ENCODE measurements around the gene CRELD2. TPM values are rescaled to one million over a fixed set of nuclear protein-coding genes. Genes with fewer than 3 reads are reported as not detected.

Gene CRELD2
- total RNA-seq, 3 donors from 2014 or later, result 62.8 to 71.2 (median 64.2) TPM

DNA sequence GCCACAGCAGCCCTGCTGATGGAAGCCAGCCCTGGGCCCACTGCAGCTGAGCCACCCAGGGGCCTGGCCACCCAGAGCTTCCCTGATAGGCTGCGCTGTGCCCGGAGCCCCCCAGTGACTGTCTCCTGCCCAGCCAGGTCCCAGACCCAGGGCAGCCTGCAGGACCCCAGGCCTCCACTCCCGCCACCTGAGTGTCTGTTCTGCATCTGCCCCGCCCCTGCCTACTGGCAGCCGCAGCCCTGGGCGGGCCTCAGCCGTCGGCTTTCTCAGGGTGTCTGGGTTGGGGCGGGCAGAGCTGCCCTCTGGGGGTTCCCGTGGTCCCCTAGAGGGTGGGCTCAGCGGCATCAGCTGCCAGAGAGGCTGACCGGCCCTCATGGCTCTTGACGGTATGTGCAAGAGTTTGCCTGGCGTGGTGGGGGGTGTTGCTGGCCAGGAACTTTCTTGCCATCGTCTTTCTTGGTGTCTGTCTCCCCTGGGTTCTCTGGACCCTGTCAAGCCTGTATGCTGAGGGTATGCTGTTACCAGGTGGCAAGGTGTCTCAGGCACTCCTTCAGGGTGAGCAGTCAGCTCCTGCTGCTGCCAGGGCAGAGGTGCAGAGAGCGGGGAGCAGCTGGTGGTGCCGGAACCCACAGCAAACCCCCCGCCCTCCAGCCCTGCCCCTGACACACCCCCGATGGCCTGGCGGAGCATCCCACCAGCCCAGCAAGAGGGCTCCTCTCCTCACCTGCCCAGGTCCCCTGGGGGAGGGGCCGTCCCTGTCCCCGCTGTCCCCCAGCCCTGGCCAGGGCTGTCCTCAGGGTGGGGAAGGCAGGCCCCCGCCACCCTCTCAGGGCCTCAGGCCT lies 29.9 kb downstream of the CRELD2 start:
- peaks cover 15% of the 10 kb centered on the region for H3K4me1 Mint-ChIP-seq (ENCODE audit: low read depth)
- no peaks in the 10 kb centered on the region for H3K36me3 Mint-ChIP-seq (ENCODE audit: insufficient read depth)
- no peak overlapping the region for H3K4me3 Mint-ChIP-seq
- no peak for ATAC-seq
- H3K27me3 Mint-ChIP-seq (ENCODE audit: low read depth), result no peaks in the 10 kb centered on the region
- DNase-seq, result no peak
- H3K9me3 Mint-ChIP-seq, result no peaks in the 10 kb centered on the region

DNA sequence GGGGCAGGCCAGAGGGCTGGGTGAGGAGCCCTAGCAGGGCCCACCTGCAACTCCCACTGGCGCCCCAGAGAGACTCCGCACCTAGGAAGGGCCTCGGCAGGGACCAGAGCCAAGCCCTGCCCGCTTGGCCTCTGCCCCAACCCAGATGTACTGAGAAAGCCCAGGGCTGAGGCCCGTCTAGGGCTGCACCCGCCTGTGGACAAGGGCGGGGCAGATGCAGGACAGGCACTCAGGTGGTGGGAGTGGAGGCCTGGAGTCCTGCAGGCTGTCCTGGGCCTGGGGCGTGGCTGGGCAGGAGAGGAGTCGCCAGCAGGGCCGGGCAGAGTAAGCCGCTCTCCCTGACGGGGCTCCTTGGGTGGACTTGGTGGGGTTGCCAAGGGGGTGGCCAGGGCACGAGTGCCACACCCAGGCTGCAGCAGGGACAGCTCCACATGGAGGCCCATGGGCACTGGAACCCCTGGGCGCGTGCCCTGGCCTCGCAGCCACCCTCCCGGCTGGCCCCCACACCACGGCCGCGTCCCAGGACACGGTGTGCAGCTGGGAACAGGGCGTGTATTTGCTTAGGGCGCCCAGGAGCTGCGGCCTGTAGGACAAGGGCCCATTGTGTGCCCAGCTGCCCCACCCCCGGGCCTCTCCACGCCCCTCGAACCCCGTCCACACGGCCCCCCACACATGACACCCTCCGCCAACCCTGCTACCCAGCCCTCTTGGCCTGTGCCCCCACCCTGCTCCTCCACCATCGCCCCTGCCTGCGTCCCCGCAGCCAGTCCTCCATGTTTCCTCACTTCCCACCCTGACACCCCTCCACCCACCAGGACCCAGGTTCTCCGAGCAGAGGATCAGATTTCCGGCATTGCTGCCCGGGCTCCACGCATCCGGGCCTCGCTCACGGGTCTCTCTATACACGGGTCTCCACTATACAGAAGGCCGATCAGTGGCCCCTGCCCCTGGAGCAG lies 30.8 kb downstream of the CRELD2 start:
- peaks cover 15% of the 10 kb centered on the region for H3K4me1 Mint-ChIP-seq (ENCODE audit: low read depth)
- H3K9me3 Mint-ChIP-seq, result no peaks in the 10 kb centered on the region
- H3K27me3 Mint-ChIP-seq (ENCODE audit: low read depth), result no peaks in the 10 kb centered on the region
- no peak for ATAC-seq
- no peak for DNase-seq
- no peak overlapping the region for H3K4me3 Mint-ChIP-seq
- no peaks in the 10 kb centered on the region for H3K36me3 Mint-ChIP-seq (ENCODE audit: insufficient read depth)

DNA sequence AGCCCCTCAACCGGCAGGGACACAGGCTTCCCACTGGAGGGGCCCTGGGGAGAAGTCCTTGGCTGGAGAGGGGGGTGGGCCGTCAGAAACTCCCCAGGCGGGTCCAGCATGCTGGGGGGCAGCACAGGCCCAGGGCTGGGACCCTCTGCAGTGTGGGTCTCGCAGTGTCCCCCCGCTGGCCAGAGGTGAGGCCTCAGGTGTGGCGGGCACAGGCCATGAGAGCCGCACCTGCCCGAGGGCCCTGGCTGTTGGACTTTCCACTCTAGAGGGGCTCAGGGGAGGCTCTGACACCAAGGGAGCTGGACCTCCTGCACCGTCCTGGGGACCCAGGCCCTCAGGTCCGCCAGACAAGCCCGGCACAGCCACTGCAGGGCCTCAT lies 31.5 kb downstream of the CRELD2 start:
- DNase-seq, result no peak
- Mint-ChIP-seq H3K27me3 (ENCODE audit: low read depth) (no peaks in the 10 kb centered on the region), H3K9me3 (no peaks in the 10 kb centered on the region), H3K4me3 (no peak overlapping the region), H3K36me3 (ENCODE audit: insufficient read depth) (no peaks in the 10 kb centered on the region), H3K4me1 (ENCODE audit: low read depth) (peaks cover 15% of the 10 kb centered on the region)
- no peak for ATAC-seq

DNA sequence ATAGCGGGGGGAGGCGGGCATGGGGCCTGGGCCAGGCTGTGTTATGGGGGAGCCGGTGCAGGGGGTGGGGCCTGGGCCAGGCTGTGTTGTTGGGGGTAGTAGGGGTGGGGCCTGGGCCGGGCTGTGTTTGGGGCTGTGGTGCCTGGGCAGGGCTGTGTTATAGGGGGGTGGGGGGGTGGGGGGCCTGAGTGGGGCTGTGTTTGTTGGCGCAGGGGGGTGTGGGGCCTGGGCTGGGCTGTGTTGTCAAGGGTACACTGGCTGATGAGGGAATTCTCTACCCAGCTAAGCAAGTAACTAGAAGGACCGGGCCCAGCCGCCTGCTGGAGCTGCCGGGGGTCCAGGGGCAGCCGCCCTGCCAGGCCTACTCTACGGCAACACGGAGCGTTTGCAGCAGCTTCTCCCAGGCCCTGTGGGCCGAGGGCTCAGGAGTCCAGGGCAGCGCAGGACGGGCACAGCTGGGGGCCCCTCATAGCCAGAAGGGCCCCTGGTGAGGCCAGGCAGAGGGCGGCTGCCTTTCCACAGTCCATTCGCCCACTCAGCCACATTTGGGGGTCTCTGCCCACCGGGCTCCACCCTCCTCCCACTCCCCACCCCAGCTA lies 32.1 kb downstream of the CRELD2 start:
- H3K36me3 Mint-ChIP-seq (ENCODE audit: insufficient read depth), result no peaks in the 10 kb centered on the region
- H3K4me3 Mint-ChIP-seq, result no peak overlapping the region
- no peaks in the 10 kb centered on the region for H3K27me3 Mint-ChIP-seq (ENCODE audit: low read depth)
- ATAC-seq, result no peak
- peaks cover 12% of the 10 kb centered on the region for H3K4me1 Mint-ChIP-seq (ENCODE audit: low read depth)
- H3K9me3 Mint-ChIP-seq, result no peaks in the 10 kb centered on the region
- no peak for DNase-seq

DNA sequence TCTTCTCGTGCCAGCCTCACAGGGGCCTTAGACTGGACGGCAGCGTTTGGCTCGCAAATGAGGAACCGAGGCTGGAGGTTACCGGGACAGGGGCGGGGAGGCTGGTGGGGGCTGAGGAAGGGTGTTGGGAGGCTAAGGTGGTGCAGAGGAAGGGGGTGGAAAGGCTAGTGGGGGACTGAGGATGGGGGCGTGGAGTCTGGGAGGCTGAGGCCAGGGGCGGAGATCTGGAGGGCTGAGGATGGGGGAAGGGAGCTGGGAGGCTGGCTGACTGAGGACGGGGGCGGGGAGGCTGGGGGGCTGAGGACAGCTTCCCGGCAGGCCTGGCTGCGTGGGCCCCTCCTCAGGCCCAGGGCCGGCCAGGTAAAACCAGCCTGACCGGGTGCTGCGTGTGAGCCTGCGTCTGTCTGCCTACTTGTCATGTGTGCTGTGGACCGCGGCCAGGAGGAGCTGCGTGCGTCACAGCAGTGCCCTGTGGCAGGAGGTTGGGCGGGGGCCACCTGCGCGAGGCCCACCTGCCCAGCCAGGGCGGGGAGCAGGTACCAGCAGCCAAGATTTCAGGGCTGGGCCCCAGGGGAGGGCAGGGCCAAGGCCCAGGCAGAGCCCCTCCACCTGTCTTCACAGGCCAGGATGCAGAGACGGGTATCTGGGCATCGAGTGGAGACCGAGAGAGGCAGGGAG lies 32.7 kb downstream of the CRELD2 start:
- peaks cover 6% of the 10 kb centered on the region for H3K4me1 Mint-ChIP-seq (ENCODE audit: low read depth)
- peak in 1 of 2 donors; percentile 75 for ATAC-seq
- no peak overlapping the region for H3K4me3 Mint-ChIP-seq
- peak; percentile 75 for DNase-seq
- no peaks in the 10 kb centered on the region for H3K9me3 Mint-ChIP-seq
- no peaks in the 10 kb centered on the region for H3K36me3 Mint-ChIP-seq (ENCODE audit: insufficient read depth)
- H3K27me3 Mint-ChIP-seq (ENCODE audit: low read depth), result no peaks in the 10 kb centered on the region

DNA sequence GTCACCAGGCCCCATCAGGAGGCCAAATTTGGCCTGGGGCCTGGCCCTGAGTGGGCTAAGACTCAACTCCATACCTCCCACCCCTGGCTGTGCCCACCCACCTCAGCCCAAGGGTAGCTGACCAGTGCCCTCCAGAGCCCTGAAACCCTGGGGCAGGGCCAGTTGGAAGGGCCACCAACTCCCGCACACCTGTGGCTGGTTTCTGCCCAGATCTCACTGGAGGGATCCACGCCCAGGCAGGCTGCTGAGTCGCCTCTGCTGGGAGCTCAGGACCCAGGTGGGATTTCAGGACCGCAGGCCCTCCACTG lies 33.2 kb downstream of the CRELD2 start:
- ATAC-seq, result no peak
- H3K4me3 Mint-ChIP-seq, result no peak overlapping the region
- no peaks in the 10 kb centered on the region for H3K27me3 Mint-ChIP-seq (ENCODE audit: low read depth)
- H3K9me3 Mint-ChIP-seq, result no peaks in the 10 kb centered on the region
- no peak for DNase-seq
- H3K36me3 Mint-ChIP-seq (ENCODE audit: insufficient read depth), result no peaks in the 10 kb centered on the region
- H3K4me1 Mint-ChIP-seq (ENCODE audit: low read depth), result peaks cover under 1% of the 10 kb centered on the region

DNA sequence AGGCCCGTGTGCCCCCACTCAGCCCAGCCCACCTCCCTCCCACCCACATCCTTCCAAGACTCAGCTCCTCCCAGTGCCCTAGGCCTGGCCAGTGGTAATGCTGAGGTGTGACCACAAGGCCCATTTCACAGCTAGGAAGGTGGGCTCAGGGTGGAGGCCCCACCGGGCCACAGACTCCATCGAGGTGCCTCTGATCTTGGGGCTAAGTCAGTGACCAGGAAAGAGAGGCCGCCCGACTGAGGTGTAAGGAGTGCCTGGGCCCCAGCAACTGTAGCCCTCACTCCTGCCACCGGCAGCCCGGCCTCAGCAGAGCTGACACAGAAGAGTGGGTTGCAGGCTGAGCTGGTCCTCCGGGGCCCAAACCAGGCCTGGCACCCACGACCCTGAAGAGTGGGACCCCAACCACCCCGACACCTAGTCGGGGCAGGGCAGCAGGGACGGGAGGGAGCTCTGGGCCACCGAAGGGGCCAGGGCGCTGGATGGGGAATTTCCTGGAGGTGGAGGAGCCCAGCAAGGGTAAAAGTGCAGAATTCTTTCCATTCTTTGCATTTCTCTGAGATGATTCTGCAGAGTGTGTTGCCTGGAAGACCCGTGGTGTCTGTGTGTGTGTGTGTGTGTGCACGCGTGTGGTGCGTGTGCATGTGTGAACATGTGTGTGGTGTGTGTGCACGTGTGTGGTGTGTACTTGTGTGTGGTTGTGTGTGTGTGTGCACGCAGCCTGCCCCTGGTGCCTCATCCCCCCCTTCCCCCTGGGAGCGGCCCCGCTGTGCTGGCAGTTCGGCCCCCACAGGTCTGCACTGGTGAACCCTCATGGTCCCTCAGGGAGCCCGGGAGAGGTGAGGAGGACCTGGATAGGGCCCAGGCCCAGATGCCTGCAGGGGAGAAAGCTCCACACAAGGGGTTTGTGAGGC lies 33.8 kb downstream of the CRELD2 start:
- no peak for ATAC-seq
- no peaks in the 10 kb centered on the region for H3K4me1 Mint-ChIP-seq (ENCODE audit: low read depth)
- no peak overlapping the region for H3K4me3 Mint-ChIP-seq
- no peaks in the 10 kb centered on the region for H3K9me3 Mint-ChIP-seq
- no peaks in the 10 kb centered on the region for H3K27me3 Mint-ChIP-seq (ENCODE audit: low read depth)
- H3K36me3 Mint-ChIP-seq (ENCODE audit: insufficient read depth), result no peaks in the 10 kb centered on the region
- DNase-seq, result no peak

DNA sequence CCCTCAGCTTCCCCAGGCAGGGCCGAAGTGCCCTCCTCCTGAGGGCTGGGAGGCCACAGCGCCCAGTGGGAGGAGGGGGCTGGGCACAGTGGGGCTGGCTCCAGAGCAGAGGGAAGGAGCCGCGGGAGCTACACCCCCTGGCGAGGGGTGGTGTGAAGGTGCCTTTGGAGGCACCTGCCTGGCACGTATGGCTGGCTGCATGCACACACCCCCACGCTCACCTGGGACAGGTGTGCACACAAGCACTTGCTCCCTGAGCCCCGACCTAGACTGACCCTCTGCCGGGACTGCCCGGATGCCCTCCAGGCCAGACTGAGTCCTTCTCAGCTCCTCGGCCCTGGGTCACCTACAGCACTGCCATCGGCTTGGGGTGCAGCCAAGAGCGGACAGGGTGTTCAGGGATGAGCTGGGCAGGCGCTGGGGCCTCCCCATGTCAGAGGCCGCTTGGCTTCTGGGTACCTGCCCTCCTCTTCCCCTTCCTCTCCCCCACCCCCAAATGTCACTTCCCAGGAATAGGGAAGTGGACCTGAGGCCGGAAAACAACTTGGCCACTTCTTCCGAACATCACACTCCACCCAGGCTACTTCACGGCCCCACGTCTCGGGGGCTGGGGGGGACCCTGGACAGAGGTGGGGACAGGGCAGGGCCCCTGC lies 34.7 kb downstream of the CRELD2 start:
- H3K4me1 Mint-ChIP-seq (ENCODE audit: low read depth), result no peaks in the 10 kb centered on the region
- ATAC-seq (no peak), DNase-seq (no peak)
- H3K9me3 Mint-ChIP-seq, result no peaks in the 10 kb centered on the region
- no peak overlapping the region for H3K4me3 Mint-ChIP-seq
- no peaks in the 10 kb centered on the region for H3K27me3 Mint-ChIP-seq (ENCODE audit: low read depth)
- H3K36me3 Mint-ChIP-seq (ENCODE audit: insufficient read depth), result no peaks in the 10 kb centered on the region

DNA sequence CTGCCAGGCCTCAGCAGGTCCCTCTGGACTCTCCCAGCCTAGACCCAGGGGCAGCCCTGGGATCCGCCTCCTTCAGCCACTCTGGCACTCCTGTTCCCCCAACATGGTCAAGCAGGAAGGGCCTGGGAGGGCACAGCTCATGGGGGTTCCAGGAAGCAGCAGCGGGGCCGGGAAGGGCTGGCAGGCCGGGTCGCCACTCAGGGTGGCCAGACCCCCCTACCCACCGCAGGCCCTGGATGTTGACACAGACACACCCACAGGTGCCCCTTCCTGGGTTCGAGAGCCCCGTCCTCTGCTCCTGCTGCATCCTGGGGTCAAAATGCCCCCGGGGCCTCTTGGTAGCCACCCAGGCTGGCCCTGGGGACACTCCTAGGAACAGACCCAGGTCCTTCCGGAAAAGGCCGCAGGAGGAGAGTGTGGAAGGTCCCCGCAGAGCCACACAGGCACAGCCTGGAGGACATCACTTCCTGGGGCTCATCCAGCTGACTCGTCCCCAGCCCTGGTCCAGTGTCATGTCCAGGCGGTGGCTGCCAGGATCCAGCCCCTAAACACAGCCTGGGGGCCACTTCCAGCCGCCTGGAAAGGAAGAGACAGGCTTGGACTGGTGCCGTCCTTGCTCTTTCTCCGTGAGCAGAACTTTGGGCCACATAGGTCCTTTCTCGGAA lies 35.4 kb downstream of the CRELD2 start:
- no peaks in the 10 kb centered on the region for H3K4me1 Mint-ChIP-seq (ENCODE audit: low read depth)
- no peaks in the 10 kb centered on the region for H3K27me3 Mint-ChIP-seq (ENCODE audit: low read depth)
- ATAC-seq, result no peak

DNA sequence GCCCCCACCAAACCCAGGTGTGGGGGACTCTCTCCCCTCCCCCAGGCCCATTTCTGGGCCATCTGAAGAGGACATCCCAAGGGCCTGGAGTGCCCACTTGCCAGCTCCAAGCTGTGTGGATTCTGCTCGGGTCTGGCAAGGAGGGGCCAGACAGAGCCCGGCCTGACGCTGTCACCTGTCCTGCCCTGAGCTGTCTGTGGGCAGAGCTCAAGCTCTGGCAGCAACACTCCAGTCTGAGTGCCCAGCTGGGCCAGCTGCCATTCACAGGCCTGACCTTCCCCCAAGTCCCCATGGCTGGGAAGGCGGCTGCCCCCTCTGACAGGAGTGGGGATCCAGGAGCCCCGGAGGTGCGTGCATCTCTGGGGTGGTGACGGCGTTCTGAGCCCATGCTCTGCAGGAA lies 35.9 kb downstream of the CRELD2 start:
- H3K4me1 Mint-ChIP-seq (ENCODE audit: low read depth), result peaks cover 4% of the 10 kb centered on the region
- H3K4me3 Mint-ChIP-seq, result no peak overlapping the region
- ATAC-seq, result no peak
- H3K36me3 Mint-ChIP-seq (ENCODE audit: insufficient read depth), result no peaks in the 10 kb centered on the region
- no peaks in the 10 kb centered on the region for H3K9me3 Mint-ChIP-seq
- H3K27me3 Mint-ChIP-seq (ENCODE audit: low read depth), result no peaks in the 10 kb centered on the region
- no peak for DNase-seq

More for the DNA sequence above, 35.4 kb downstream of the CRELD2 start:
- H3K4me3 Mint-ChIP-seq, result no peak overlapping the region
- DNase-seq, result no peak
- no peaks in the 10 kb centered on the region for H3K36me3 Mint-ChIP-seq (ENCODE audit: insufficient read depth)
- H3K9me3 Mint-ChIP-seq, result no peaks in the 10 kb centered on the region

DNA sequence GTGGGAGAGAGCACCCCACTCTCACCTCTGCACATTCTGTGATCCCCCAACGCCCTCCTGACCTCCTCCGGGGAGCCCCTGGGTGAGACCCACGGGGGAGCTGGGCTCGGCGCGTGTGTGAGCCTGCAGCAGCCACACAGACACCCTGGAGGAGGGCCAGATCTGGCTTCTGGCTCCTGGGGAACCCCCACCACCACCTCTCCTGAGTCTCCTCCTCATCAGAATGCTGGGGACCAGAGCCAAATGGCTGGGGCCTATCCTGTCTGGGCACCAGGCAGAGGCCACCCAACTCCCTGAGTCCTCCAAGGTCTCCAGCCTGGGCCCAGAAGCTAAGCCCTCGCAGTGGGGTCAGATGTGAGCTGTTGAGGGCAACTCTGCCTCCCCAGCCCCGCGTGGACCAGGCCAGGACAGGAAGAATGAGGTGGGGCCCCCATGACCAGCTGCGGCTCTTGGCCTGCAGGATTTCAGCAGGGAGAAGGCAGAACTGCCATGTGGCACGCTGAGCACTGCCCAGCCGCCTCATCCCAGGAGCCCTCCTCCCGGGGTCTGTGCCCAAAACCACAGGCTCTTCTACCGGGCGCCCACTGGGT lies 36.7 kb downstream of the CRELD2 start:
- Mint-ChIP-seq H3K27me3 (ENCODE audit: low read depth) (no peaks in the 10 kb centered on the region), H3K4me1 (ENCODE audit: low read depth) (peaks cover 4% of the 10 kb centered on the region), H3K9me3 (no peaks in the 10 kb centered on the region), H3K4me3 (no peak overlapping the region), H3K36me3 (ENCODE audit: insufficient read depth) (no peaks in the 10 kb centered on the region)
- ATAC-seq (no peak), DNase-seq (no peak)

DNA sequence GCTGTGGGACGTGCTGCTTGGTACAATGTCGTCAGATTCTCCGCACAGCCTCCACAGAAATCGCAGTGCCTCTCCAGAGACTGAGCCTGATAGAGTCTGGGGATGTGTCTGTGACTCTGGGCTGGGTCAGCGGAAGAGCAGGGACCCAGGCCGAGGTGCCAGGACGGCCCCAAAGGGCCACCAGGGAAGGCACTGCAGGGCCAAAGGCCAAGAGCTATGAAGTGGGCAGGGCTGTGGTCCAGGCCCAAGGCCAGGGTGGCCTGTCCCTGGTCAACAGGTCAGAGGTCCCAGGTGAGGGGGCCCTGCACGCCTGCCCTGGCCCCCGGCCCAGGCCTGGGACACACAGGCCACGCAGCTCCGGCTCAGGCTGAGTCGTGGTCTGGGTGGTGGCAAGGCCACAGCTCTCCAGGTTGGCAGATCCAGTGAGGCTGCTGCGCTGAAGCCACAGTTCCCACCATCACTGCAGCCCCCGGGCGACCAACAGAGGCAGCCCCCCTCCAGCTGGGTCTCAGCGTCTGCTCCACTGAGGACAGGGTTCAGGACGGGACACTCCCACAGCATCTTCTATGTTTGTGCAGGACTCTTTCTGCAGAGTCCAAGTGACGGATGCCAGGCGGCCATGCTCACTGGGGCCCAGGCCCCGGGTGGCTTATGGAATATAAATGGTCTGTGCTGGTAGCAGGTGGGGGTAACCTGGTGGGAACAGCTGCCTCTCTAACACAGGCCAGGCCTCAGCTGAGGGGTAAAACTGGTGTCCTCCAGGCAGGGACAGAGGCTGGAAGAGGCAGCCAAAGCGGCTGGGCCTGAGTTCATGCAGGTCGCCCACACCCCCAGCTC lies 37.4 kb downstream of the CRELD2 start:
- DNase-seq (no peak), ATAC-seq (no peak)
- H3K4me1 Mint-ChIP-seq (ENCODE audit: low read depth), result peaks cover 4% of the 10 kb centered on the region
- no peak overlapping the region for H3K4me3 Mint-ChIP-seq
- H3K27me3 Mint-ChIP-seq (ENCODE audit: low read depth), result no peaks in the 10 kb centered on the region
- no peaks in the 10 kb centered on the region for H3K36me3 Mint-ChIP-seq (ENCODE audit: insufficient read depth)
- H3K9me3 Mint-ChIP-seq, result no peaks in the 10 kb centered on the region

Data from activated T-cell treated with anti-CD3 and anti-CD28 coated beads, Interleukin-2, amount 50 U/mL, for 4 hours (primary cell).